GM23248 (cell line): ENCODE results near the gene WFDC8.

Experiments used
- EZH2 ChIP-seq: fragments of 200-600 bp; sonication (generic); IDR thresholded peaks from 2 replicates; pipeline ENCODE4 v1.6.1; 2018; ENCODE audit warnings: antibody characterized with exemption, mild to moderate bottlenecking; ENCODE audit not compliant: insufficient read depth, poor library complexity, severe bottlenecking
- EZH2phosphoT487 ChIP-seq: fragments of 200-600 bp; sonication (generic); IDR thresholded peaks from 2 replicates; pipeline ENCODE4 v1.6.1; 2018; ENCODE audit warnings: antibody characterized with exemption, moderate library complexity, mild to moderate bottlenecking, low read depth; ENCODE audit not compliant: insufficient read depth

DNA sequence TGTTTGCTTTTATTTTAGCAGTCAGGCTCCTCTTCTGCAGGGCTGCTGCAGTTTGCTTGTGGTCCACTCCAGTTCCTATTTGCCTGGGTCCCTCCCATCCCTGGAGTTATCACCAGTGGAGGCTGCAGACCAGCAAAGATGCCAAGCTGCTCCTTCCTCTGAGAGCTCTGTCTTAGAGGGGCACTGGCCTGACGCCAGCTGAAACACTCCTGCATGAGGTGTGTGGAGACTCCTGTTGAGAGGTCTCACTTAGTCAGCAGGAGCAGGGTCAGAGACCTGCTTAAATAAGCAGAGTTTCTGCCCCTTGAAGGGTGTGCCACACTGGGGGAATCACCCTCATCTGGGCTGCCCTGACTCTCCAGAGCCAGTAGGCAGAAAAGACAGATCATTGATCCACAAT is 16.2 kb upstream of the WFDC8 start:
- TF ChIP-seq EZH2 (no peak), EZH2phosphoT487 (no peak)
